ENCODE data around the gene STAG3. TPM values are rescaled to one million over a fixed set of nuclear protein-coding genes. Genes with fewer than 3 reads are reported as not detected.
"Not testable (repeated sequence)": the region's sequence is repeated elsewhere in the genome, so short reads cannot be mapped to it uniquely, and the experiment has no call there.

The STAG3 gene
- total RNA-seq, 1 experiment from 2014 or later, result 3.3 TPM

DNA sequence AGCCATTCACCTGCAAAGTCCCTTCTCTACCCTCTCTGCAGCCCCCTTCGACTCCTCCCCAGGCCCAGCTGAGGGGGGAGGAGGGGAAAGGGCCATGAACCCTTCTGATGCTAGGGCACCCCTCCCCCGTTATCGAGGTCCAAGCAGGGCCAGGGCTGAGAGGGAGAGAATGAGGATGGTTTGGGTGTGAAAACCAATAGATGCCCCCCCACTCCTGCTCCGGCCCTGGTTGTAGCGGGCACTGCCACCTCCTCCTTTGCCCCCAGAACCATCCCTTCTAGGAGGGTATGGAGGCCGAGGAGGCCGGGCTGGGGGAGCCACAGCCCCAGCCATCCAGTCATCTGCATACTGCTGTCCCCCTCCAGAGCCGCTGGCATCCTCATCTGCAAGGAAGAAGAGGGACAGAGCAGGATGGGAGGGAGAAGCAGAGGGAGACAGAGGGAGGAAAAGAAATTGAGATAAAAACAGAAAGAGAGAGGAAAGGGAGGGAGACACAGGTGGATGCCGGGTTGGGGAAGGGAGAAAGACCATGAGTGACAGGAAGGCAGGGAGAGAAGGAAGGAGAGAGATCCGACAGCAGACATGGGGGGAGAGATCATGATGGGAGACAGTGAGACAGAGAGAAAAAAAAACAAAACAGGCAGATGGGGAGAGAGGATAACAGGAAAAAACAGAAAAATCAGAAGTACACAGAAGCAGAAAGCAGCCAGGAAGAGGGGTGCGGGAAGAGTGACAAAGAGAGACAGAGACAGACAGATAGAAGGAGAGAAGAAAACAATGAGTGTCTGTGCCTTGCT is 7.4 kb upstream of the STAG3 start:
- in situ Hi-C loops (cut with HindIII; ENCODE audit: low sequenced_read_pairs), result no loop called here
- DNase-seq (ENCODE audit: low spot score), result no peak

DNA sequence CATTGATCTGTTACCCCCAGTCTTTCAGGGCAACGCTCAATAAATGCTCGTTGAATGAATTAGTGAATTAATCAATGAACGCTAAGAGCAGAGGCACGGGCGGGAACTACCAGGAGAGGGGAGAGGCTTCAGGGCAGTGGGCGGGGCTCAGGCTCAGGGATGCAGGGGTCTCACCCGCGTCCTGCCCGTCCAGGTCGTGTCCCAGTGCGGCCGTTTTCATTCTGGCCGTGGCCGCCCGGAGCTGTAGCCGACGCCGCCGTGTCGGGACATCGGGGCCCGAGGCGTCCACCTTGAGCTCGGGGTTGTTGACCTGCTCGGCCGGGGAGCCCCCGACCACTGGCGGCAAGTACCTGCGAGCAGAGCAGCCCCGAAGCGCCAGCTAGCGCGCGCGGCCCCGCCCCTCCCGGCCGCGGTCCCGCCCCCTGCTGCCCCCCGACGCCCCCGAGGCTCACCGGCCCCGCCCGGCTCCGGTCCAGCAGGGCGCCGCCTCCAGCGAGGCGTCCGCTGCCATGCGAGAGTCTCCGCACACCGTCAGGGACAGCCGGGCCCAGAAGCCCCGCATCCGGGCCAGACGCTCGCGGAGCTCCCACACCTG is 6.5 kb upstream of the STAG3 start:
- DNase-seq (ENCODE audit: low spot score), result no peak
- in situ Hi-C loops (cut with HindIII; ENCODE audit: low sequenced_read_pairs), result no loop called here

DNA sequence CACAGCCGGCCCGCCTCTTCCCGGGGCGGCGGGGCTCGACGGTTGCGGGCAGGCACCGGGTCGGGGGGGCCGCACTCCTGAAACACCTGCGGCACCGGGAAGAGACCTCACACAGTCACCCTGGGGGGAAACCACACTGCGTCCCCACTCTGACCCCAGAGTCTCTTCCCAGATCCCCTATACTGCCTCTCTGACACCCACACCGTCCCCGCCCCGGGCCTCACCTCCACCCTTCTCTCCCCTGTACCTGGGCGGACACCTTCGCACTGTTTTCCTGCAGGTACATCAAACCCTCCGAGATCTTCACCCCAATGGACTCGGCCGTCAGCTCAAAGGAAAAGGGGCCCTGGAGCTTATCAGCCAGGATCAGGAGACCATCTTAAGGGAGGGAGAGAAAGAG is 5.9 kb upstream of the STAG3 start:
- in situ Hi-C loops (cut with HindIII; ENCODE audit: low sequenced_read_pairs), result no loop called here

DNA sequence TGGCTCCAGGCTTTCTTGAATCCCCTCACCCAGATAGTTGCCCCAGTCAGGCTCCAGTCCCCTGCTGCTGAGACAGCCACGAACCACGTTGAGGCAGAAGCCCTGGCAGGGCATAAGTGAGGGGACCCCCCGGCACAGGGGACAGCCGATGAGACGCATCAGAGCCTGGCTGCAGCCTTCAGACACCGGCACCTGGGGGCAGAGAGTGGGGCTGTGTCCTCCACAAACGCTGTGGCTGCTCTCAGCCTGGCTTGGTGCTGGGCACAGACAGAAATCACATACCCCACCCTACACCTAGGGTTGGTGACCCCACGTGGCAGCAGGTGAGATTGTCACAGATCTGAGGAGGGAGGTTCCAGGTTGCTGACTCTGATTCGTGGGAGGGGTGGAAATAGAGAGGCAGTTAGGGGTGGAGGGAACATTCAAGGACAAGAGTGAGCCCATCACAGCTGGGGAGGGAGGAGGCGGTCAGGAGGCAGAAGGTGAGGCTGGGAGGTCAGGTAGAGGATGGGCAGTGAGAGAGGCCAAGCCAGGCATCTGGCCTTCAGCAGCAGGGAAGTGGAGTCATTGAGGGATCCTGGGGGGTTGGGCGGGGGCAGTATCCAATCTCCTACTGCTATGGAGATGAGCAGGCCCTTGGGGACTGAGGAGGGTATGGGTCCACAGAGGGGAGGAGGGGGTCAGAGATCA is 3.8 kb upstream of the STAG3 start:
- in situ Hi-C loops (cut with HindIII; ENCODE audit: low sequenced_read_pairs), result no loop called here

More for the DNA sequence above, 5.9 kb upstream of the STAG3 start:
- no peak for DNase-seq (ENCODE audit: low spot score)

DNA sequence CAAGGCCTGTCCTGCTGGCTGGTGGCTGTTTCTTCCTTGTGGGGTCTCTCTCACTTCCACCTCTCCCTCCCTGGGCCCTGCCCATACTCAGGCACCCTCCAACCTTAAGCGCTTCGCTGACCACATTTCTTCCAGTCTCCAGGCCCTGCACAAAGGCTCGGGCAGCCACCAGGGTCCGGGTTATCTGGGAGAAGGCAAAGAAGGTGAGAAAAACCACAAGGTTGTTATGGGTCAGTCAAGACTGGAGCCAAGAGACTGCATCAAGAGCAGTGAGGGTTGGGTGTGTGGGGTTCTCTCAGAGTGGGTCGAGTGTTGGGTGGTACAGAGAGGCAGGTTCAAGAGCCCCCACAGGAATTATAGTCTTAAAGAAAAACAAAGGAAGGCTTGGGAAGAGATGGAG is 3.1 kb upstream of the STAG3 start:
- in situ Hi-C loops (cut with HindIII; ENCODE audit: low sequenced_read_pairs), result no loop called here
- DNase-seq (ENCODE audit: low spot score), result no peak

More for the DNA sequence above, 3.8 kb upstream of the STAG3 start:
- DNase-seq (ENCODE audit: low spot score), result no peak

DNA sequence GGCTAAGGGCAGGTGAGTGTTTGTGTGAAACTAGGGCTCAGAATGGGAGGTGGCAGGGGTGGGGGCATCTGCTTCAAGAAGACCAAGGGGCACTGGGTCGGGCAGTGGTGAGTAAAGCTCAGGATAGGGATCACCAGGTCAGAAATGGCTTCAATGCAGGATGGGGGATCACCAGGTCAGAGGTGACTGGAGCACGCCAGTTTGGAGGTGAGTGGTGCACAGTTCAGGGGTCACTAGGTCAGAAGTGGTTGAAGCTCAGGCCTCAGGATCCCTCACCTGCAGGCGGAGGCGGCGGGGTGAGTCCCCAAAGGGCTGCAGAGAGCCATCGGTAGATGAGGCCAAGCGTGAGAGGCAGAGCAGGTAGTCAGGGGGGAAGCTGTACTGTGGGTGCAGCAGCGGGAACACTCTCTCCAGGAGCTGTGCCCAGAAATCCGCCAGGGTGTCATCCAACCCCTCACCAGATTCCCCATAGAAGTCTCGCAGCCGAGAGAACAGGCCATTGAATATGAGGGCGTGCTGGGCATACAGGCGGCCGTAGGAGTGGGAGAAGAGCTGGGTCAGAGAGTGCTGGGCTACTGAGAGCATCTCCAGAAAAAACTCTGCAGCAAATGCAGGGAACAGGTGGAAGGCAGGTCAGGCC is 2.3 kb upstream of the STAG3 start:
- in situ Hi-C loops (cut with HindIII; ENCODE audit: low sequenced_read_pairs), result no loop called here
- DNase-seq (ENCODE audit: low spot score), result no peak

DNA sequence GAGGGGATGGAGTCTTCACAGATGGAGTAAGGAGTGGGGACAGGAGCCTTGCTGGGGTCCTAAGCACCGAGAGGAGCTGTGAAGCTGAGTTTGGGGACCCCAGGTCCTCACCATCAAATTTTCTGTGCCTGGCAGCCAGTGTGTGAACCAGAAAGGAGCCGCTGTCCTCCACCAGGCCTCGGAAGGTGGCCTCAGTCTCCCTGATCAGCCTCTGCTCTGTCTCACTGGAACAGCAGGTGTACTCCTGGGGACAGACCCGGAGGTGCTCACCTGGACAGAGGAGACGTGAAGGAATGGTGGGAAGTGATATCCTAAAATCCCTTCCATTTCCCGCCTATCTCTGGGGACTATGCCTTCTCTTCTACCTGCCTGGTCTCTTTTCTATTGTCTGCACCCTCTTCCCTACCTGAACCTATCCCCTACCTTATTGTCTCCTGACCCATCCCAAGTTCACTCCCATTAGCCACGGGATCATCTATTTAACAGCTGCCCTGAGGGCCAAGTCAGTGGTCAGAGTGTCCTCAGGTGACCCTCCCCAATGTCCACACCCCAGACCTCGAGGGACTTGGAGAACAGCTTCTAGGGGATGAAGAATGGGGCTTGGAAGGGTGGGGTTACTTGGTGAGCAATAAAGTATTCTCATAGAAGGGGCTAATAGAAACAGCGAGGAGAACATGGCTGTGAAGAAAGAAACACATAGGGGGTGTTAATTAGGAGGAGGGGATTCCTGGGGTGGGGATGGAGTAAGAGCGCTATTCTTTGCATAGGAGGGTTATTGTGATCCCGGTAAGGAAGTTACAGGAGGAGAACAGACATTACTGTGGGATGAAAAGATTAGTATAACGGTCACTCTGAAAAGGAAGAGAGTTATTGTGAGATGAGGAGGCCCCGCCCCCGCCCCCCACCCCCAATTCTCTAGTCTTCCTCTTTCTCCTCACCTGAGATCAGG is 1.3 kb upstream of the STAG3 start:
- DNase-seq (ENCODE audit: low spot score), result no peak
- in situ Hi-C loops (cut with HindIII; ENCODE audit: low sequenced_read_pairs), result no loop called here

DNA sequence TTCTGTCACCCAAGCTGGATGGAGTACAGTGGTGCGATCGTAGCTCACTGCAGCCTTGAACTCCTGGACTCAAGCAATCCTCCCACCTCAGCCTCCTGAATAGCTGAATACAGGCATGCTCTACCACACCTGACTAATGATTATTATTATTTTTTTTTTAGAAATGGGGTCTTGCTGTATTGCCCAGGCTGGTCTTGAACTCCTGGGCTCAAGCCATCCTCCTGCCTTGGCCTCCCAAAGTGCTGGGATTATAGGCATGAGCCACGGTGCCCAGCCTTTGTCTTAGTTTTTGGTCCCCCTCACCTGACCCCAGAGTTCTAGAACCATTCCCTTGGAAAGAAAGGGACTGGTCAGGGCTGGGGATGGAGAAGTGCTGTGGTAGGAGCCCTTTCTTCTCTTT is 2.4 kb downstream of the STAG3 start:
- DNase-seq (ENCODE audit: low spot score); in situ Hi-C loops (cut with HindIII; ENCODE audit: low sequenced_read_pairs): not testable (repeated sequence)

DNA sequence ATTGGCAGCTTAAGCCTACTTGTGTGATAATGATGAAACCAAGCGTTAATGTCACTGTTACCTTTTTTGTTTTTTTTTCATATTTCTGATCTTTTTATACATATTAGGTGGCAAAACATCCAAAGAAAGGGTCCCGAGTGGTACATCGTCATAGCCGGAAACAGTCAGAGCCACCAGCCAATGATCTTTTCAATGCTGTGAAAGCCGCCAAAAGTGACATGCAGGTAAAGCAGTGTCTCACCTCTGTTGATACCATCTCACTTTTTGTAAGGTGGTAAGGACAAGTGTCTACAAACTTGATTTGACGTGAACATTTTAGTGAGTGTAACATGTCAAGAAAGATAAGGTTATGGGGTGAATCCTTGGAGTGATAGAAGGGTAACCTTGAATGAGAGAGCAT is 4.9 kb downstream of the STAG3 start:
- DNase-seq (ENCODE audit: low spot score); in situ Hi-C loops (cut with HindIII; ENCODE audit: low sequenced_read_pairs): not testable (repeated sequence)

DNA sequence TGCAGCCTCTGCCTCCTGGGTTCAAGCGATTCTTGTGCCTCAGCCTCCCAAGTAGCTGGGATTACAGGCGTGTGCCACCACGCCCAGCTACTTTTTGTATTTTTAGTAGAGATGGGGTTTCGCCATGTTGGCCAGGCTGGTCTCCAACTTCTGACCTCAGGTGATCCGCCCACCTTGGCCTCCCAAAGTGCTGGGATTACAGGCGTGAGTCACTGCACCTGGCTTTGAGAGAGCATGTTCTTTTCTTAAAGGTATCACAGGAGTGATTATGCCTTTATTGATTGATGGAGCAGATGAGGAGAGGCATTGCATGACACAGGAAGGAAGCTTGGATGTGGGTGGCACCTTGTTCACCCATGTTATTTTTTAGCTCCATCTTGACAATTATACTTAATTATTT is 5.4 kb downstream of the STAG3 start:
- DNase-seq (ENCODE audit: low spot score); in situ Hi-C loops (cut with HindIII; ENCODE audit: low sequenced_read_pairs): not testable (repeated sequence)

DNA sequence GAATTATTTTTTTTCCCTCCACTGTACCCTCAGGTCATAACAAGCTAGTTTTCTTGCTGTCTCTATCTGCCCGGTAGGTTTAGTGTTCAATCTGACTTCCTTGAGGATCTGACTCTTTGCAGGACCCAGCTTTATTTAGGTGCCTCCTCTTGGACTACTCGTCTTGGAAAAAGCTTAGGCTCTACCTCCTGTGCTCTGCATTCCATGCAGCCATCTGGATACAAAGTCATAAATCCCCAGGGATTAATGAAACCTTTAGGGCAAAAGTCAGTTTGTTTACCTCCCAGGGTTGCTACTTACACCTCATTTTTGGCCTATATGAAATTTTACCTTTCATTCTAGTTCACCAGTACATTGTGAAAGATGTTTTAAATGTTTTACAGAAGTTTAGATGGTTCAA is 8.0 kb downstream of the STAG3 start:
- in situ Hi-C loops (cut with HindIII; ENCODE audit: low sequenced_read_pairs), result no loop called here
- DNase-seq (ENCODE audit: low spot score), result no peak

DNA sequence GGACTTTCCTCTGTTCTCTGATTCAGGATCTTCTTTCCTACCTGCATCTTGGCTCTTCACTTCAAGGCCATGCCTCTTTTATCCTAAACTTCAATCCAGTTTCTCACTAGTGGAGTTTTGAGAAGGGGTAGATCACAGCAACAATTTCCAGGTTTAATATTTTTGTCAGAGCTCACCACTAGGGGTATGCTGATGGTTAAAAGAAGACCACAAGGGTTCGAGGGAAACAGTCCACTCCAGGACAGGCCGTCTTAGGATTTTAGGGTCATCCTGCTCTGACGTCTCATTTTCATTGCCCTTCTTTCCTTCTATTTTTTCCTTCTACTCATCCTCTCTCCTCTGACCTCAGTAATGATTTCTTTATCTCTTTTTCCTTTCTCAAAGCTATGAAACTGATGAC is 11.3 kb downstream of the STAG3 start:
- in situ Hi-C loops (cut with HindIII; ENCODE audit: low sequenced_read_pairs), result no loop called here
- DNase-seq (ENCODE audit: low spot score), result no peak

DNA sequence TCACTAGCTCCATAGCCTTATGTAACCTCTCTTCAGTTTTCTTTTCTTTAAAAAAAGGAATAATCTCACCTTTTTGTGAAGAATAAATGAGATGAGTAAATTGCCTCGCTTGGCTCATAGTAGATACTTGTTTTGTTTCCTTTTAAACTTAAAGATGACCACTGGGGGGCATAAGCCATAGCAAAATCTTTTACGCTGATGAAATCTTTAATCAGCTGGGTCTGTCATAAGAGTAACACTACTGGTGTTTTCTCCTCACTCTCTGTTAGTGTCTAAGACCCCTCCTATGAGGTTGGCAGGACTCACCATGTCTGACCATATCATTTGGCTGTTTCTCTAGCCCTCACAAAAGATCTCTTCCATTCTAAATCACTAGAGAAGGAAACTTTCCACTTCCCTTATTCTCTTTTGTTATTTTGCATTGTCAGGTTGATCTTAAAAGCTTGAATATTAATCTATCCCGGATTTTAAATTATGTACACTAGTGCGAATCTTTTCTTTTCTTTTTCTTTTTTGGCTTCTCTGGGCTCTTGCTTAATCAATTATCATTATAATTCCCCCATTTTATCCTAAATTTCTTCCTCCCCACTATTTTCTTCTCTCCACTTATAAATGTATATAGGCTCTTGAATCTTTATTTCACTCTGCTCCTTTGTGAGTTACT is 12.5 kb downstream of the STAG3 start:
- no peak for DNase-seq (ENCODE audit: low spot score)

DNA sequence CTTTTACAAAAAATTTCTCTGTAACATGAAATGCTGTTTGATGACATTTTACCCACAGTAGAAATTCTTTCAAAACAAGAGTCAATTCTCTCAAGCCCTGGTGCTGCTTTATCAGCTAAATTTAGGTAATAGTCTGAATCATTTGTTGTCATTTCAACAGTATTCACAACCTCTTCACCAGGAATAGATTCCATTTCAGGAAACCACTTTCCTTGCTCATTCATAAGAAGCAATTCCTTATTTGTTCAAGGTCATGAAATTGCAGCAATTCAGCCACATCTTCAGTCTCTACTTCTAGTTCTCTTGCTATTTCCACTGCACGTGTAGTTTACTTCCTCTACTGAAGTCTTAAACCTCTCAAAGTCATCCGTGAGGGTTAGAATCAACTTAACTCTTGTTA is 14.1 kb downstream of the STAG3 start:
- in situ Hi-C loops (cut with HindIII; ENCODE audit: low sequenced_read_pairs), result no loop called here
- DNase-seq (ENCODE audit: low spot score), result no peak

More for the DNA sequence above, 12.5 kb downstream of the STAG3 start:
- in situ Hi-C loops (cut with HindIII; ENCODE audit: low sequenced_read_pairs), result no loop called here

DNA sequence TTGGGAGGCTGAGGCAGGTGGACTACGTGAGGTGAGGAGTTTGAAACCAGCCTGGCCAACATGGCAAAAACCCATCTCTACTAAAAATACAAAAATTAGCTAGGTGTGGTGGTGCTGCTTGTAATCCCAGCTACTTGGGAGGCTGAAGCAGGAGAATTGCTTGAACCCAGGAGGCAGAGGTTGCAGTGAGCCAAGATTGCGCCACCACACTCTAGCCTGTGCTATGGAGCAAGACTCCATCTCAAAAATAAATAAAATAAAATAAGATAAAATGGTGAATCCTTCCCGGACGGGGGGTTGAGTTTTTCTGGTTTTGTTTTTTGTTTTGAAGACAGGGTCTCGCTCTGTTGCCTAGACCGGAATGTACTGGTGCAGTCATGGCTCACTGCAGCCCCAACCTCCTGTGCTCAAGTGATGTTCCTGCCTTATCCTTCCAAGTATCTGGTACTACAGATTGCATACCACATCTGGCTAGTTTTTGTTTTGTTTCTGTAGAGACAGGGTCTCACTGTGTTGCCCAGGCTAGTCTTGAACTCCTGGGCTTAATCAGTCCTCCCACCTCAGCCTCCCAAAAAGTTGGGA is 14.7 kb downstream of the STAG3 start:
- in situ Hi-C loops (cut with HindIII; ENCODE audit: low sequenced_read_pairs); DNase-seq (ENCODE audit: low spot score): not testable (repeated sequence)

DNA sequence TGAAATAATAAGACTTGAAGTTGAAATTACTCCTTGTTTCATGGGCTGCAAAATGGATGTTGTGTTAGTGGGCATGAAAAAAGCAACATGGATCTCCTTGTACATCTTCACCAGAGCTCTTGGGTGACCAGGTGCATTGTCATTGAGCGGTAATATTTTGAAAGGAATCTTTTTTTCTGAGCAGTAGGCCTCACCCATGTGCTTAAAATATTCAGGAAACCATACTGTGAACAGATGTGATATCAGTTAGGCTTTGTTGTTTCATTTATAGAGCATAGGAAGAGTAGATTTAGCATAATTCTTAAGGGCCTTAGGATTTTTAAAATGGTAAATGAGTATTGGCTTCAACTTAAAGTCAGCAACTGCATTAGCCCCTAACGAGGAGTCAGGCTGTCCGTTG is 15.3 kb downstream of the STAG3 start:
- DNase-seq (ENCODE audit: low spot score), result no peak
- in situ Hi-C loops (cut with HindIII; ENCODE audit: low sequenced_read_pairs), result no loop called here

DNA sequence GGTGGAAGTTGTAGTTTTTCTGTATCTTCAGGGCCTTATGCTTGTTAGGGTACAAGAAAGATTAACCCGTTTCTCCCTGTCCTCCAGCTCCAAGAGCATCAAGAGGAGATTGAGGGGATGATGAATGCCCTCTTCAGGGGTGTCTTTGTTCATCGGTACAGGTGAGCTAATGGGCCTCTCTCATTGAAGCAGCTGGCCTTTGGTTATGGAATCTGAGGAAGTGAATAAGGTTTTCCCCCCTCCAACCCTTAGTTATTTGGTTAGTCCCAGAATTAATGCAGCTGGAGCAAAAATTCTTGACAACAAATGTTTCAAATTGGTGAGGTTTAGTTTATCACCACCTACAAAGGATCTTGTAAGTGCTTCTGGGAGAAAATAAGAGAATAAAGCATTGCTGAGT is 17.5 kb downstream of the STAG3 start:
- DNase-seq (ENCODE audit: low spot score), result no peak
- in situ Hi-C loops (cut with HindIII; ENCODE audit: low sequenced_read_pairs), result no loop called here

DNA sequence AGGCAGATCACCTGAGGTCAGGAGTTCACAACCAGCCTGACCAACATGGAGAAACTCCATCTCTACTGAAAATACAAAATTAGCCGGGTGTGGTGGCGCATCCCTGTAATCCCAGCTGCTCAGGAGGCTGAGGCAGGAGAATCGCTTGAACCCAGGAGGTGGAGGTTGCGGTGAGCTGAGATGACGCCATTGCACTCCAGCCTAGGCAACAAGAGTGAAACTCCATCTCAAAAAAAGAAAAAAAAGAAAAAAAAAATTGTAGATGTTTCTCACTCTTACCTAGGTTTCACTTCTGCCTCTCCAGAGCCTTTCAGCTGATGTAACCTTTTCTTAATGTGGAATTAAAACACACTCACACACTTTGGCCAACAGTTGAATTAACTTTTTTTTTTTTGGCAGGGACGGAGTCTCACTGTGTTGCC is 18.2 kb downstream of the STAG3 start:
- in situ Hi-C loops (cut with HindIII; ENCODE audit: low sequenced_read_pairs); DNase-seq (ENCODE audit: low spot score): not testable (repeated sequence)

Data from G401 (cell line).